SH-SY5Y (cell line): ENCODE data around the gene CRYGC.

Experiments used
- GATA2 ChIP-seq: IDR thresholded peaks from 2 replicates; pipeline ENCODE4 v1.6.1; 2011; ENCODE audit warnings: mild to moderate bottlenecking, low read depth, low read length
- GATA3 ChIP-seq: IDR thresholded peaks from 2 replicates; pipeline ENCODE4 v1.6.1; 2011; ENCODE audit warnings: low read depth, mild to moderate bottlenecking, low read length, moderate library complexity

GRCh38 chr2:208175069-208175839 is 45.6 kb upstream of the CRYGC start:
- TF ChIP-seq GATA2 (no peak), GATA3 (no peak)
